ENCODE measurements around the gene PAFAH1B2. TPM values are rescaled to one million over a fixed set of nuclear protein-coding genes. Genes with fewer than 3 reads are reported as not detected.

Gene PAFAH1B2
- total RNA-seq, 6 donors from 2014 or later = 63.9 to 101 (median 81.3) TPM

GRCh38 chr11:117187428-117187798 lies 43.3 kb downstream of the PAFAH1B2 start:
- Histone ChIP-seq H3K27ac (peak overlapping the region in 2 of 4 donors; percentile 62 to 77), H3K4me3 (no peak overlapping the region), H3K36me3 (peaks cover 0 to 80% (median 58%) of the 10 kb centered on the region in 4 donors), H3K9me3 (no peaks in the 10 kb centered on the region), H3K4me1 (peaks cover 0 to 23% (median 7%) of the 10 kb centered on the region in 4 donors), H3K27me3 (no peaks in the 10 kb centered on the region)
- DNase-seq = peak in 1 of 2 donors; percentile 18
- TF ChIP-seq CTCF (IDR thresholded peaks at IDR 0.05) = no peak
- TF ChIP-seq POLR2AphosphoS5 (IDR thresholded peaks at IDR 0.05) = no peak
- no peak for TF ChIP-seq EP300 (IDR thresholded peaks at IDR 0.05)
- TF ChIP-seq POLR2A (IDR thresholded peaks at IDR 0.05) = no peak
- WGBS, 2 donors = 90 to 93% methylated on average over 13 of the region's 13 CpGs
- no peak for ATAC-seq (ENCODE audit: low FRiP score in 2 of 2)

GRCh38 chr11:117187799-117188481 lies 43.9 kb downstream of the PAFAH1B2 start:
- Histone ChIP-seq H3K4me1 (peaks cover 0 to 23% (median 7%) of the 10 kb centered on the region in 4 donors), H3K27ac (peak overlapping the region in 3 of 4 donors; percentile 35 to 77 (median 62)), H3K27me3 (no peaks in the 10 kb centered on the region), H3K4me3 (no peak overlapping the region), H3K36me3 (peaks cover 0 to 80% (median 59%) of the 10 kb centered on the region in 4 donors), H3K9me3 (no peaks in the 10 kb centered on the region)
- 93 to 97% methylated on average over 16 of the region's 16 CpGs for WGBS, 2 donors
- no peak for TF ChIP-seq POLR2A (IDR thresholded peaks at IDR 0.05)
- TF ChIP-seq POLR2AphosphoS5 (IDR thresholded peaks at IDR 0.05) = no peak
- TF ChIP-seq CTCF (IDR thresholded peaks at IDR 0.05) = no peak
- no peak for TF ChIP-seq EP300 (IDR thresholded peaks at IDR 0.05)
- peak; percentile 18 to 73 for DNase-seq
- ATAC-seq (ENCODE audit: low FRiP score in 2 of 2) = no peak

GRCh38 chr11:117188620-117189081 lies 44.6 kb downstream of the PAFAH1B2 start:
- Histone ChIP-seq H3K27ac (peak overlapping the region in 3 of 4 donors; percentile 35 to 77 (median 62)), H3K36me3 (peaks cover 0 to 82% (median 63%) of the 10 kb centered on the region in 4 donors), H3K4me3 (no peak overlapping the region), H3K4me1 (peaks cover 0 to 23% (median 7%) of the 10 kb centered on the region in 4 donors), H3K9me3 (no peaks in the 10 kb centered on the region), H3K27me3 (no peaks in the 10 kb centered on the region)
- 82 to 88% methylated on average over 16 to 20 of the region's 20 CpGs for WGBS, 2 donors
- DNase-seq (peak in 1 of 2 donors; percentile 66), ATAC-seq (ENCODE audit: low FRiP score in 2 of 2) (peak in 1 of 2 donors; percentile 61)
- TF ChIP-seq EP300 (IDR thresholded peaks at IDR 0.05) (no peak), CTCF (IDR thresholded peaks at IDR 0.05) (no peak), POLR2AphosphoS5 (IDR thresholded peaks at IDR 0.05) (peak in 1 of 2 donors; percentile 29), POLR2A (IDR thresholded peaks at IDR 0.05) (peak in 1 of 4 donors; percentile 57)

GRCh38 chr11:117189191-117189940 lies 45.3 kb downstream of the PAFAH1B2 start:
- peaks cover 0 to 83% (median 64%) of the 10 kb centered on the region in 4 donors for H3K36me3 ChIP-seq
- 77 to 83% methylated on average over 13 to 20 of the region's 22 CpGs for WGBS, 2 donors
- H3K4me3 ChIP-seq = no peak overlapping the region
- H3K27ac ChIP-seq = peak overlapping the region in 3 of 4 donors; percentile 20 to 77 (median 62)
- ATAC-seq (ENCODE audit: low FRiP score in 2 of 2) (peak in 1 of 2 donors; percentile 72), DNase-seq (peak; percentile 66 to 82)
- no peaks in the 10 kb centered on the region for H3K9me3 ChIP-seq
- peaks cover 0 to 22% (median 5%) of the 10 kb centered on the region in 4 donors for H3K4me1 ChIP-seq
- no peaks in the 10 kb centered on the region for H3K27me3 ChIP-seq
- TF ChIP-seq EP300 (IDR thresholded peaks at IDR 0.05) = peak in 1 of 4 donors; percentile 22
- TF ChIP-seq POLR2A (IDR thresholded peaks at IDR 0.05) = peak in 1 of 4 donors; percentile 10
- no peak for TF ChIP-seq POLR2AphosphoS5 (IDR thresholded peaks at IDR 0.05)
- no peak for TF ChIP-seq CTCF (IDR thresholded peaks at IDR 0.05)
